Measurements from ENCODE around the gene PTPN14.

PTPN14 gene

DNA sequence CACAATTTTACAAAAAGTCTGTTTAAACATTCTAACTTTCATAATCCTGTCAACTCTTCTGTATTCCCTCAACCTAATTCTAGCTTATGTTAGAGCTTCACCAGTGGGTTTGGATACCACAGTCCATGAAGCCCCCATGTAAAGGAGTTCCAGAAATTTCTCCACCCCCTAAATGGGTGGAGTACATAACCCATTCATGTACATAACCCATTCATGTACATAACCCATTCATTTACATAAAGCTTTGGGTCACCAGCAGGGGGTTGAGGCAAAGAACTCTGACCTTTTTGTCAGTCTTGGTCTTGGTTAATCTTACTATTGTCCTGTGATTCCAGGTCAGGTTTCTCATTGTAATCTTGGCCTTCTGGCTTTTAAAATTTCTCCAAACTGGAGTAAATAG is 208.9 kb downstream of the PTPN14 start:
- Histone ChIP-seq H3K79me2 (ENCODE audit: insufficient read depth, low read length) (no peaks in the 10 kb centered on the region), H3K9me3 (ENCODE audit: insufficient read depth, low read depth, low read length) (peaks cover 11% of the 10 kb centered on the region; the same call in 1 of the 2 replicates), H3F3A (ENCODE audit: low read depth) (no peaks in the 10 kb centered on the region), H3K9ac (ENCODE audit: low read depth, low read length, poor library complexity, severe bottlenecking) (no peak overlapping the region), H3K36me3 (ENCODE audit: insufficient read depth, low read length) (peaks cover 26% of the 10 kb centered on the region), H3K4me1 (ENCODE audit: insufficient read depth, low read length, poor library complexity, severe bottlenecking) (no peaks in the 10 kb centered on the region), H2AFZ (ENCODE audit: low read length) (no peak overlapping the region), H3K4me3 (ENCODE audit: low read length, poor library complexity, severe bottlenecking) (no peak overlapping the region), H3K9me2 (replicated peaks; ENCODE audit: low read depth, low read length) (no peaks in the 10 kb centered on the region), H3K4me2 (ENCODE audit: low read depth, low read length, poor library complexity, severe bottlenecking) (no peak overlapping the region), H3K27me3 (ENCODE audit: insufficient read depth, low read length, poor library complexity, severe bottlenecking) (no peaks in the 10 kb centered on the region), H4K20me1 (ENCODE audit: insufficient read depth, low read length, poor library complexity, severe bottlenecking) (no peaks in the 10 kb centered on the region)
- no peak for TF ChIP-seq EZH2phosphoT487 (IDR thresholded peaks at IDR 0.05; ENCODE audit: borderline replicate concordance)
- TF ChIP-seq, protein P1, sequence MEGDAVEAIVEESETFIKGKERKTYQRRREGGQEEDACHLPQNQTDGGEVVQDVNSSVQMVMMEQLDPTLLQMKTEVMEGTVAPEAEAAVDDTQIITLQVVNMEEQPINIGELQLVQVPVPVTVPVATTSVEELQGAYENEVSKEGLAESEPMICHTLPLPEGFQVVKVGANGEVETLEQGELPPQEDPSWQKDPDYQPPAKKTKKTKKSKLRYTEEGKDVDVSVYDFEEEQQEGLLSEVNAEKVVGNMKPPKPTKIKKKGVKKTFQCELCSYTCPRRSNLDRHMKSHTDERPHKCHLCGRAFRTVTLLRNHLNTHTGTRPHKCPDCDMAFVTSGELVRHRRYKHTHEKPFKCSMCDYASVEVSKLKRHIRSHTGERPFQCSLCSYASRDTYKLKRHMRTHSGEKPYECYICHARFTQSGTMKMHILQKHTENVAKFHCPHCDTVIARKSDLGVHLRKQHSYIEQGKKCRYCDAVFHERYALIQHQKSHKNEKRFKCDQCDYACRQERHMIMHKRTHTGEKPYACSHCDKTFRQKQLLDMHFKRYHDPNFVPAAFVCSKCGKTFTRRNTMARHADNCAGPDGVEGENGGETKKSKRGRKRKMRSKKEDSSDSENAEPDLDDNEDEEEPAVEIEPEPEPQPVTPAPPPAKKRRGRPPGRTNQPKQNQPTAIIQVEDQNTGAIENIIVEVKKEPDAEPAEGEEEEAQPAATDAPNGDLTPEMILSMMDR (conservative IDR thresholded peaks at IDR 0.05; ENCODE audit: low read length), result no peak

DNA sequence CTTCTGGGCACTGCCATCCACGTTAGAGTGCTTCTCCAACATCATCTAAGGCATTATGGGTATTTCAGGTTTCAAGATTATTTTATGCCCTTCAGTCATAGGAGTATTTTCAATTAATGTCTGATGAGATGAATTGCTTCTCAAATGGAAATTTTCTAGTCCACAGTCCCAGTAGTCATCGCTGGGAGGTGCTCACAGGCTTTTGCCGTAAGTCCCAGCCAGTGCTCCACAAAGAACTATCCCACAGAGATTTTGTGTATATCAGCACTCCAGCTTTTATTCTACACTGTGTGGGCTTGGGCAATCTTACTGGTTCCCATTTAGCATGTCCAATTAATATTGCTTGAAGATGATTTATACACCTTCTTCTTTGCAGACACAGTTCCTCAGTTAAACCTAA is 209.5 kb downstream of the PTPN14 start:
- Histone ChIP-seq H3K36me3 (ENCODE audit: insufficient read depth, low read length) (peaks cover 32% of the 10 kb centered on the region), H3K4me2 (ENCODE audit: low read depth, low read length, poor library complexity, severe bottlenecking) (no peak overlapping the region), H3F3A (ENCODE audit: low read depth) (no peaks in the 10 kb centered on the region), H4K20me1 (ENCODE audit: insufficient read depth, low read length, poor library complexity, severe bottlenecking) (no peaks in the 10 kb centered on the region), H3K9me3 (ENCODE audit: insufficient read depth, low read depth, low read length) (peaks cover 11% of the 10 kb centered on the region; the same call in 1 of the 2 replicates), H2AFZ (ENCODE audit: low read length) (no peak overlapping the region), H3K79me2 (ENCODE audit: insufficient read depth, low read length) (no peaks in the 10 kb centered on the region), H3K9me2 (replicated peaks; ENCODE audit: low read depth, low read length) (no peaks in the 10 kb centered on the region), H3K4me1 (ENCODE audit: insufficient read depth, low read length, poor library complexity, severe bottlenecking) (no peaks in the 10 kb centered on the region), H3K9ac (ENCODE audit: low read depth, low read length, poor library complexity, severe bottlenecking) (no peak overlapping the region), H3K27me3 (ENCODE audit: insufficient read depth, low read length, poor library complexity, severe bottlenecking) (no peaks in the 10 kb centered on the region), H3K4me3 (ENCODE audit: low read length, poor library complexity, severe bottlenecking) (no peak overlapping the region)
- TF ChIP-seq EZH2phosphoT487 (IDR thresholded peaks at IDR 0.05; ENCODE audit: borderline replicate concordance), result no peak
- TF ChIP-seq, protein P1 (conservative IDR thresholded peaks at IDR 0.05; ENCODE audit: low read length), result no peak

DNA sequence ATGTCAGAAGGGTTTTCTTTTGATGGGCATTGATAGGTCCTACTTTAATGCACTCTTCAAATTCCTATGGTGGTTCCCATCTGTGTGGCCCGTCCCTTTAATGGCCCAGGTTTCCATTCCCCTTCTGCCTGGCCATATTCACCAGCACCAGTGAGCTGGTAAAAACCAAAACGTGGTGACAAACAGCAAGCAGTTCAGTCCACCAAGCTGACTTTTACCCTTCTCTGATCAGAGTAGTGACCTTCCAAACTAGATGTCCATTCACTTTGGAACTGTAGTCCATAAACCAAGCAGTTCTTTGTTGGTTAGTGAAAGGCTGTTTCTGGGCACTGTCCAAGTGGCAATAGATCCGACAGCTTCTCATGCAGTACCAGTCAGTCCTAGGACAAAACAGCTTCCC is 209.9 kb downstream of the PTPN14 start:
- H3F3A ChIP-seq (ENCODE audit: low read depth), result no peaks in the 10 kb centered on the region
- no peak for TF ChIP-seq EZH2phosphoT487 (IDR thresholded peaks at IDR 0.05; ENCODE audit: borderline replicate concordance)
- TF ChIP-seq, protein P1 (conservative IDR thresholded peaks at IDR 0.05; ENCODE audit: low read length), result no peak

More for the DNA sequence above, 209.9 kb downstream of the PTPN14 start:
- Histone ChIP-seq H3K9me2 (replicated peaks; ENCODE audit: low read depth, low read length) (no peaks in the 10 kb centered on the region), H3K79me2 (ENCODE audit: insufficient read depth, low read length) (no peaks in the 10 kb centered on the region), H4K20me1 (ENCODE audit: insufficient read depth, low read length, poor library complexity, severe bottlenecking) (no peaks in the 10 kb centered on the region), H3K4me1 (ENCODE audit: insufficient read depth, low read length, poor library complexity, severe bottlenecking) (no peaks in the 10 kb centered on the region), H2AFZ (ENCODE audit: low read length) (no peak overlapping the region), H3K27me3 (ENCODE audit: insufficient read depth, low read length, poor library complexity, severe bottlenecking) (no peaks in the 10 kb centered on the region), H3K9ac (ENCODE audit: low read depth, low read length, poor library complexity, severe bottlenecking) (no peak overlapping the region), H3K9me3 (ENCODE audit: insufficient read depth, low read depth, low read length) (peaks cover 11% of the 10 kb centered on the region; the same call in 1 of the 2 replicates), H3K4me2 (ENCODE audit: low read depth, low read length, poor library complexity, severe bottlenecking) (no peak overlapping the region), H3K36me3 (ENCODE audit: insufficient read depth, low read length) (peaks cover 37% of the 10 kb centered on the region), H3K4me3 (ENCODE audit: low read length, poor library complexity, severe bottlenecking) (no peak overlapping the region)
